ENCODE measurements around the gene DCAKD. TPM values are rescaled to one million over a fixed set of nuclear protein-coding genes. Genes with fewer than 3 reads are reported as not detected.
"Not testable (repeated sequence)": the region's sequence is repeated elsewhere in the genome, so short reads cannot be mapped to it uniquely, and the experiment has no call there.

The DCAKD gene
- total RNA-seq, 1 donor from 2014 or later: 32.1 TPM

DNA sequence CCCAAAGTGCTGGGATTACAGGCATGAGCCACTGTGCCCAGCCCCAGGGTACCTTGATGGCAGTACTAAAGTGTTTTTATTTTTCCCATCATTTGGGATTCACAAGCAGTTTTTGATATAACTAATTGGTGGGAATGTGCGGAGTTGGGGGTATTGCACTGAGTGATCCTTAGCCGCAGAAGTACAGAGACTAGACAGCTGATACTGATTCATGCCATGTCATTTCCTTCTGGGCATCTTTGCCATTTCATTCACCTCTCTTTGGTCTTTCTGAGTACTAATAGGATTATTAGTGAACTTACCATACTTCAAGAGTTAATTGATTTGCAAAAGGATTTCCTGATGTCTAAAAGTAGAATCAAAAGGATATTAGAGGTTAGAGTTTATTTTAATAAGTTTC lies 19.4 kb upstream of the DCAKD start:
- DNase-seq (ENCODE audit: low spot score): no peak
- intact Hi-C loops (cut with DNase I): no loop called here

DNA sequence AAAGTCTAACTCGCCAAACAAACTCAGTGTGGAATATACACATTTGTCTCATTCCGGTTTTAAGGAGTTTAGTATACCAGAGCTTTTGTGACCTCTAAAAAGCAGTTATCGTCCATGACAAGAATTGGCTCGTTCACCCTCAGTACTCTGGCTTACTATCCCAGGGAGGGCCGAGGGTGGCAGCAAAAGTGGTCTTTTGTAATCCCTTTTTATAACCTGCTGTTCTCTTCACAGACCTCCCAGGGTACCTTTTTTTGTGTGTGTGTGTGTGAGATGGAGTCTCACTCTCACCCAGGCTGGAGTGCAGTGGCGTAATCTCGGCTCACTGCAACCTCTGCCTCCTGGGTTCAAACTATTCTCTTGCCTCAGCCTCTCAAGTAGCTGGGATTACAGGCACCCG lies 18.6 kb upstream of the DCAKD start:
- no peak for DNase-seq (ENCODE audit: low spot score)
- intact Hi-C loops (cut with DNase I): no loop called here

- intact Hi-C loops (cut with DNase I): no loop called here
Observed at GRCh38 chr17:45067637-45068036, 16.2 kb upstream of the DCAKD start.

DNA sequence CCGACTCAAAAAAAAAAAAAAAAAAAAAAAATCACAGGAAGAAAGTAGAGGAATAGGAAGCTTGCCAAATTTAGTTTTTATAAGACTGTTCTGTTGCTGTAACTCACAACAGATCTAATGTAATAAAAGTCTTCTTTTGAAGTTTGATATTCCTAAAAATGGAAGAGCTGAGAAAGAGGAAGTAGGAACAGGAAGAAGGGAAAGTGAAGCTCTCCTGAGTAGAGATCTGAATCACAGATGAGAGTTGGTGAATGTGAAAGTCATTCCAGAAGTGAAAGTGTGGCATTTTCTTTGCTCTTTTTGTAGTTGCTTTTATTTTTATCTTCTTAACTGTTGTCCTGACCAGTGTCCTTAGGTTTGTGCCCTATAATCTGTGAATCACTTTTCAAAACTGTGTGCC lies 11.8 kb upstream of the DCAKD start:
- no peak for DNase-seq (ENCODE audit: low spot score)
- intact Hi-C loops (cut with DNase I): no loop called here

More at GRCh38 chr17:45067637-45068036, 16.2 kb upstream of the DCAKD start:
- DNase-seq (ENCODE audit: low spot score): no peak

GRCh38 chr17:45061606-45062205 lies 10.3 kb upstream of the DCAKD start:
- intact Hi-C loops (cut with DNase I): loop anchor here (1.0 kb wide), 1 partner anchor 10 kb away; the partner anchor contains the start of gene DCAKD
- DNase-seq (ENCODE audit: low spot score): no peak

GRCh38 chr17:45060797-45061605 lies 9.6 kb upstream of the DCAKD start, which contains the start of gene NMT1:
Gene NMT1, plus strand, starts transcription at chr17:45061317. Its CDS starts 13 bp downstream, at chr17:45061330.
- peak; percentile 97 for DNase-seq (ENCODE audit: low spot score)
- intact Hi-C loops (cut with DNase I): loop anchor here (1.0 kb wide), 1 partner anchor 10 kb away; the partner anchor contains the start of gene DCAKD

DNA sequence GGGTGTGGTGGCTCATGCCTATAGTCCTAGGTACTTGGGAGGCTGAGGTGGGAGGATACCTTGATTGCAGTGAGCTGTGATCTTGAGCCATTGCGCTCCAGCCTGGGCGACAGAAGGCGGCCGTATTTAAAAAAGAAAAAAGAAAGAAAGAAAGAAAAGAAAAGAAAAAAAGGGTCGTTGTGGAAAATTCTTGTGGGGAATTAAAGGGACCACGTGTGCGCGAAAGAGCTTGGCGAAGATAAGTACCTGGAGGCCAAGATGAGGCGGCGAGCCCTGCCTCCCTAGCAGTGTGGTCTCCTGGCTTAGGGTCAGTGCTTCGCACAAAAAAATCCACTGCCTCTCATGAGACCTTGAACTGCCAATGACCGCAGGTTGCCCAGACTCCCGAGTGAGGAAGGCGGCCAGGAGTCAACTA lies 9.0 kb upstream of the DCAKD start:
- no peak for DNase-seq (ENCODE audit: low spot score)
- intact Hi-C loops (cut with DNase I): no loop called here

DNA sequence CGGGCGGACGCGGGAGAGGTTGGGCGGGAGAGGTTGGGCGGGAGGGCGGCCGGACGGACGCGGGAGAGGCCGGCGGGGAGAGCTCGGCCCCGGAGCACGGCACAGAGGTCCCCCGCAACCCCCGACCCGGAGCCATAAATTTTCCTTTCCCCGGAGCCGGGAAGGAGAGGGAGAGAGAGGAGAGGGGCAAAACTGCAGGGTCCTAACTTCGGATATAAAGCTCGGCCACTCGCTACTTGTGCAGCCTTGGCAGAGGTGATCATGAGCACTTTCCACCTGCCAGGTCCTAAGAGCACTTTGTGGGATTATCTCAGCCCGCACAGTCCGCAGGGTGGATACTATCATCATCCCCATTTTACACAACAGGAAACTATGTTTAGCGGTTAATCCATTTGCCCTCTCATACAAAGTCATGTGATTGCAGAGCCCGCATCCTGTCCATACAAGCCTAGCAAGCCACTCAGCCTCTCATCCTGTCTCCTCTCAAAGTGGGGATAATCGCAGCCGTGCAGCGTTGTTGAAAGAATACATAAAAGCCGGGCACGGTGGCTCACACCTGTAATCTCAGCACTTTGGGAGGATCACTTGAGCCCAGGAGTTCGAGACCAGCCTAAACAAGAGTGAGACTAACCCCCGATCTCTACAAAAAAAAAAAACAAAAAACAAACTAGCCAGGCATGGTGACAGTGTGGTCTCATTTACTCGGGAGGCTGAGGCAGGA lies 780 bp upstream of the DCAKD start:
- no peak for DNase-seq (ENCODE audit: low spot score)
- intact Hi-C loops (cut with DNase I): no loop called here

- not testable (repeated sequence) for DNase-seq (ENCODE audit: low spot score)
- intact Hi-C loops (cut with DNase I): loop anchor here (1.0 kb wide), 1 partner anchor 10 kb away; the partner anchor contains the start of gene NMT1
Observed at GRCh38 chr17:45051720-45052051, 254 bp upstream of the DCAKD start.

DNA sequence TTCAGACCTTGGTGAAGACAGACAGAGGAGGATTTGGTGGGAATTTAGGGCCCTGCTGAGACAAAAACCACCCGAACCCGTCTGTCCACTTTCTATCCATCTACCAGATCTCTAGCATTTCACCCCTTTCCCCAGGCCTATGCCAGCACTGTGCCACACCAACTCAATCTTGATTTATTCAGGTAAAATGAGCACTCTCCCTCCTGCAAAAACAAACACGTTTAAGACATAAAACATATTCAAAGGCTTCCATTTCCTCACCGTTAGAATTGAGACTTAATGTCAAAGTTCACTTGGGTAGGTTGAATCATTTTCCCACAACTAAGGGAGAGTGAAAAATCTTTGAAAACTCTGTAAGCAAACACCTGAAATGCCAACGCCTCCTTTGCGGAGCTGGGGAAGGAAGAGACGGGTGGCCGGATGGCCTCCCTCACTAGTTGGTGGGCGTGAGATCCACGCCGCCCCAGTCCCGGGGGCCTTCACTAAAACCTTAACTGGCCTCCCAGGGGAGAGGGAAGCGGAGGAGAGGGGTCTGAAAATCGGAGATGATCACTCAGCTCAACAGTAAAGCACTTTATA lies 862 bp downstream of the DCAKD start:
- intact Hi-C loops (cut with DNase I): loop anchor here (1.0 kb wide), 1 partner anchor 11 kb away; the partner anchor contains the start of gene NMT1
- DNase-seq (ENCODE audit: low spot score): no peak

- intact Hi-C loops (cut with DNase I): no loop called here
- DNase-seq (ENCODE audit: low spot score): no peak
Observed at GRCh38 chr17:45048795-45049563, 2.5 kb downstream of the DCAKD start.

DNA sequence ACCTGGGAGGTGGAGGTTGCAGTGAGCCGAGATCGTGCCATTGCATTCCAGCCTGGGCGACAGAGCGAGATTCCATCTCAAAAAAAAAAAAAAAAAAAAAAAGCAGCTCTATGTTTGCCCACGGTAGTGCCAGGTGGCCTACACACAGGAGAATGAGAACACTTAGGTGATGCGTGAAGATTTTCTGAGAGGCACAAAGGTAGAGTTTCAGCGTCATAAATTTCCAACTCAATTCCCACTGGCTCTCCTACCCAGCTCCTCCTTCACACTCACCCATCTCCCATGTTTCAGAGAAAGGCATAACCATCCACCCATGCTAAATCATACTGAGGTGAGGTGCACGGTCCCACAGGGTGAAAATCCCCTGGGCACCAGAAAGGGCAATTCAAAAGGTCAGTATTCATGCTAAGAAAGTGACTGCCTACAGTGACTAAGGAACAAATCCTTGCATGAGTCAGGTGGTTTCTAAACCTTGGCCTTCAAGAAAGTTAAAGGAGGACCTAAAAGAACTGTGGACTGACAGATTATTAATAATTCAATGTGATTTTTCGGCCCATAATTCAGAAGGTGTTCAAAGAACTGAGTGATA lies 4.8 kb downstream of the DCAKD start:
- intact Hi-C loops (cut with DNase I): no loop called here
- DNase-seq (ENCODE audit: low spot score): no peak

GRCh38 chr17:45043813-45044540 lies 7.5 kb downstream of the DCAKD start:
- DNase-seq (ENCODE audit: low spot score): no peak
- intact Hi-C loops (cut with DNase I): no loop called here

DNA sequence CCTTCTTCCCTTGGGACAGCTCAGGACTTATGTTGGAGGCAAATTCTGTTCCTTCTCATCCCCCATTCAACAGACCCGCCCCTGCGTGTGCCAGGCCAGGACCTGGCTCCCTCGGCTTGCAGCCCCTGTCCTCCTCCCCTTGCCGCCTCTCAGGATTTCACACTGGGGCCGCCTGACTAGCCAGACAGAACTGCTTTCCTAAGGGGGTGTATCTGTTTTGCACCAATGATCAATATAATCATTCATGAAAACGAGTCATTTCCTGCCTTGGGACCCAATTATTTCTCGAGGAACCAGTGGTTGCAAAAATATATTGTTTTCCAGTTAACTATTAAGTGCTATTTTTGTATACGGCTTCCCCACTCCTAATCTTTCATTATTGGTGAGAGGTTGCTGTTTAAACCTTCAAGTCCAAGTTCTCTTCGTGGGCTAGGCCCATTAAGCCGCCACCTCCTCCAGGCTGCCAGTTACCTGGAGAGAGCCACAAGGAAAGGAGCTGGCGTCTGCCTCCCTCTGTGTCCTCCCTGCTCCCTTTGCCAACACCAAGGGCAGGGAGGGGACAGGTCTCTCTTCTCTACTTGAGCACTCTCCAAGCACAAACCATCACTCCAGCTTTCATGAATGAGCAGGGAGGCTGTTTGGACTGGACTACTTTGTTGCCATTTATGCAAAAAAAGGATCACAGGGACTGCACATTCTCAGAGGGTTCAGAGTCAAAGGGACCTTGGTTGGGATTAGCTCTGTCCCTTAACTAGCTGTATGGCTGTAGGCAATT lies 8.9 kb downstream of the DCAKD start:
- no peak for DNase-seq (ENCODE audit: low spot score)
- intact Hi-C loops (cut with DNase I): no loop called here

DNA sequence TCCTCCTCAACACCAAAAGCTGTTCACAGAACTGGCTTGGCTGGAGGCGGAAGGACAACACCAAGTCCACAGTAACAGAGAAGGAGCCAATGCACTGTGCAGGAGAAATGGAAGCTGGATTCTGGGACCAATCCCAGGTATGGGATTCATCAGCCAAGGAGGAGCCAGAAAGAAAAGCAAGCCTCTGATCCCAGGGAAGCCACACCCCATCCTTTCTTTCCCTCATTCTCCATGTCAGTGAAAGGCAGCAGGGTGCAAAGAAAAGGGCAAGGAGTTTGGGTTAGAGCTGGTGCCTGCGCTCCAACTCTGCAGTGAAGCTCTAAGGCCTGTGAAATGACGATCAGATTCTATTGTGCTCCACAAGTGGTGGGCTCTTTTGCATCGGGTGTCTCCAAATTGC lies 11.0 kb downstream of the DCAKD start:
- intact Hi-C loops (cut with DNase I): no loop called here
- no peak for DNase-seq (ENCODE audit: low spot score)

DNA sequence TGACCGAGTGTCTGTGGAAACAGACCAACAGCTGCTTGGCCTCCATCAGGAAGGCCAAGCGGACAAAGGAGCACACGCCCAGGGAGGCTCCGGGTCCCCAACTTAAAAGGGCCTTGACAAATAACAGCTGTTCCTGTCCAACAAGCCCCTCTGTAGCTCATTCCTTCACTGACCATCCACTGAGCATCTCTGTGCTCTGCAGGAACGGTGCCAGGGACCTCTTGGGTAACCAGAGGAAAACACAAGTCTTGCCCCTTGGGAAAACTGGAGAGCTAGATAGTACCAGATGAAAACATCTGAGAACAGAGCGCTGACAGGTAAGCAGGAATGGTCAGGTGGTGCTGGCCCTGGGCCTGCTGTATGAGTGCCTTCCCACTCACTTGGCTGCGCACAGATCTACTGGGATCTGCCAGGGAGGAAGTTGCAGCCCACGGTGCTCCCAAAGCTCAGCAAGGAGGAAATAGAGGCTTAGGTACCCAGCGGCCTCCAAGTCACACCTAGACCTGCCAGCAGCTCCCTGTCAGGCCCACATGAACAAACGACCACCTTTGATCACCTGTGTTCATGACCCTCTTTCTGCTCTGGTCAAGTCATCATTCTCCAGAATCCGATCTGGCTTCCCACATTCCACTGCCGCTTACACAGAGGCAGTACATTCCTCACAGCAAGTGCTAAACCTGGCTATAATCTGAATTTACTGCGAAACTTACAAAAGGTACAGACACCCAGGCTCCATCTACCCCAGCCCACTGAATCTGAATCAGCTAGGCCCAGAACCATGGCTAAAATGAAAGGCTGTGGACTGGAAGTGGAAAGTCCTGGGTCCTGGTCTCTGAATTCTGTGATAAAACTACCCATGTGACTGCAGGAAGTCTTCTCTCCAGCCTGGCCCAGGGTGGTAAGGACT lies 12.5 kb downstream of the DCAKD start:
- no peak for DNase-seq (ENCODE audit: low spot score)
- intact Hi-C loops (cut with DNase I): no loop called here

- intact Hi-C loops (cut with DNase I): no loop called here
- no peak for DNase-seq (ENCODE audit: low spot score)
Observed at GRCh38 chr17:45036691-45037090, 14.7 kb downstream of the DCAKD start.

Measured in cardiac septum (tissue), 1 donor.